Measurements from ENCODE around the gene BIRC7. TPM values are rescaled to one million over a fixed set of nuclear protein-coding genes. Genes with fewer than 3 reads are reported as not detected.

The BIRC7 gene
- total and polyA plus RNA-seq, 2 of the 4 experiments (the other 2 are of a cell fraction): not detected

GRCh38 chr20:63223121-63223825 is 12.4 kb upstream of the BIRC7 start:
- Histone ChIP-seq H3K9me3 (ENCODE audit: control insufficient read depth, insufficient read depth, low read length) (no peaks in the 10 kb centered on the region), H3K4me2 (ENCODE audit: low read depth, low read length) (no peak overlapping the region), H3K9ac (ENCODE audit: low read depth, low read length) (no peak overlapping the region), H2AK9ac (replicated peaks; ENCODE audit: low read depth, low read length, poor library complexity) (no peak overlapping the region), H4K91ac (ENCODE audit: insufficient read depth, low read depth, low read length) (no peak overlapping the region), H3K4ac (ENCODE audit: low read depth, low read length) (no peak overlapping the region), H3K4me1 (ENCODE audit: control insufficient read depth, insufficient read depth, low read length) (peaks cover 10% of the 10 kb centered on the region), H3K9me1 (ENCODE audit: insufficient read depth, low read length) (no peaks in the 10 kb centered on the region), H3K14ac (replicated peaks; ENCODE audit: low read depth, low read length) (no peak overlapping the region), H2BK15ac (ENCODE audit: low read depth, low read length) (no peak overlapping the region), H2BK120ac (ENCODE audit: low read depth, low read length) (no peak overlapping the region), H4K20me1 (ENCODE audit: insufficient read depth, low read length) (peaks cover 15% of the 10 kb centered on the region; the same call in 1 of the 2 replicates), H2BK5ac (ENCODE audit: low read depth, low read length, poor library complexity, severe bottlenecking) (no peak overlapping the region), H3K79me1 (ENCODE audit: low read depth in 1 of 2, low read length in 2 of 2) (no peaks in the 10 kb centered on the region), H3K36me3 (ENCODE audit: control insufficient read depth, insufficient read depth, low read length) (no peaks in the 10 kb centered on the region), H4K5ac (ENCODE audit: low read depth, low read length) (no peak overlapping the region), H2BK20ac (ENCODE audit: low read depth, low read length) (no peak overlapping the region), H3K27me3 (ENCODE audit: control insufficient read depth, insufficient read depth, low read length) (peaks cover 28% of the 10 kb centered on the region), H2AFZ (replicated peaks; ENCODE audit: low read length, poor library complexity) (peak overlapping the region; percentile 70), H3K4me3 (ENCODE audit: insufficient read depth, low read depth, low read length) (no peak overlapping the region), H4K8ac (ENCODE audit: low read depth in 2 of 2, low read length in 2 of 2) (no peak overlapping the region), H3K18ac (ENCODE audit: low read depth, low read length) (no peak overlapping the region), H3K56ac (ENCODE audit: extremely low read depth, insufficient read depth, low read length) (no peak overlapping the region), H2AK5ac (ENCODE audit: low read depth, low read length) (peak overlapping the region; percentile 43; the same call in 1 of the 2 replicates), H3K27ac (ENCODE audit: insufficient read depth, low read length) (no peak overlapping the region), H3K23ac (ENCODE audit: low read depth, low read length) (no peak overlapping the region)
- DNase-seq (peak; percentile 30), ATAC-seq (ENCODE audit: low read depth) (peak; percentile 74)
- BruUV-seq (replicated peaks): no TSS peak
- ChIA-PET CTCF (interaction anchor here (0.6 to 2.1 kb wide), 15 partner anchors 9 to 144 kb away, joined by 3 to 13 read pairs (median 4); partner anchors contain the start of gene ARFGAP1), POLR2A (ENCODE audit: unreplicated experiment) (no interaction called here)
- dilution Hi-C loops (cut with HindIII; ENCODE audit: low sequenced_read_pairs, unreplicated experiment) (no loop called here), intact Hi-C loops (cut with micrococcal nuclease) (loop anchor here (1.0 to 5.0 kb wide), 2 partner anchors 28 to 159 kb away; no protein-coding TSS in a partner anchor), in situ Hi-C loops (cut with MboI; ENCODE audit: low sequenced_read_pairs) (no loop called here)
- 0% methylated on average over 2 of the region's 12 CpGs; no CpG with 5 or more reads in 1 of the 2 experiments for WGBS, 2 experiments (ENCODE audit: extremely low coverage in 2 of 2, insufficient read length in 1 of 2)
- TF ChIP-seq RAD21 (IDR thresholded peaks at IDR 0.05; ENCODE audit: low read length): peak; percentile 74
- TF ChIP-seq CHD1 (IDR thresholded peaks at IDR 0.05; ENCODE audit: low read depth, low read length): no peak
- no peak for TF ChIP-seq NFE2L2 (IDR thresholded peaks at IDR 0.05; ENCODE audit: low read depth, low read length)
- no peak for TF ChIP-seq RFX5 (IDR thresholded peaks at IDR 0.05; ENCODE audit: low read depth, low read length)
- 0 out of 2 replicates have a peak, but pooled peaks have one; percentile 20 for TF ChIP-seq POLR2A (IDR thresholded peaks at IDR 0.05; ENCODE audit: low read depth, low read length)
- TF ChIP-seq, protein P1, sequence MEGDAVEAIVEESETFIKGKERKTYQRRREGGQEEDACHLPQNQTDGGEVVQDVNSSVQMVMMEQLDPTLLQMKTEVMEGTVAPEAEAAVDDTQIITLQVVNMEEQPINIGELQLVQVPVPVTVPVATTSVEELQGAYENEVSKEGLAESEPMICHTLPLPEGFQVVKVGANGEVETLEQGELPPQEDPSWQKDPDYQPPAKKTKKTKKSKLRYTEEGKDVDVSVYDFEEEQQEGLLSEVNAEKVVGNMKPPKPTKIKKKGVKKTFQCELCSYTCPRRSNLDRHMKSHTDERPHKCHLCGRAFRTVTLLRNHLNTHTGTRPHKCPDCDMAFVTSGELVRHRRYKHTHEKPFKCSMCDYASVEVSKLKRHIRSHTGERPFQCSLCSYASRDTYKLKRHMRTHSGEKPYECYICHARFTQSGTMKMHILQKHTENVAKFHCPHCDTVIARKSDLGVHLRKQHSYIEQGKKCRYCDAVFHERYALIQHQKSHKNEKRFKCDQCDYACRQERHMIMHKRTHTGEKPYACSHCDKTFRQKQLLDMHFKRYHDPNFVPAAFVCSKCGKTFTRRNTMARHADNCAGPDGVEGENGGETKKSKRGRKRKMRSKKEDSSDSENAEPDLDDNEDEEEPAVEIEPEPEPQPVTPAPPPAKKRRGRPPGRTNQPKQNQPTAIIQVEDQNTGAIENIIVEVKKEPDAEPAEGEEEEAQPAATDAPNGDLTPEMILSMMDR (conservative IDR thresholded peaks at IDR 0.05; ENCODE audit: low read depth, low read length): peak; percentile 65
- peak; percentile 63 for TF ChIP-seq SMC3 (IDR thresholded peaks at IDR 0.05; ENCODE audit: low read depth, low read length)

Measured in IMR-90 (cell line).